A172 (cell line): ENCODE results near the gene DEPDC4. TPM values are rescaled to one million over a fixed set of nuclear protein-coding genes. Genes with fewer than 3 reads are reported as not detected.
A peak's percentile ranks its signal among the peaks of the same experiment; 100 is the strongest.

Experiments
- DNase-seq: peaks from one replicate; pipeline ENCODE4 v3.0.0-alpha.2; 2015; ENCODE audit warnings: low spot score
- total RNA-seq: library from RNA; depleted of rRNA; stranded (reverse); fragments of >200 nt; shearing (Covaris generic); gene quantifications from 2 replicates; pipeline ENCODE4 v1.2.3, GENCODE V29; 2014; rRNA removed

Gene DEPDC4
- total RNA-seq, 1 experiment from 2014 or later = 3.1 TPM

DNA sequence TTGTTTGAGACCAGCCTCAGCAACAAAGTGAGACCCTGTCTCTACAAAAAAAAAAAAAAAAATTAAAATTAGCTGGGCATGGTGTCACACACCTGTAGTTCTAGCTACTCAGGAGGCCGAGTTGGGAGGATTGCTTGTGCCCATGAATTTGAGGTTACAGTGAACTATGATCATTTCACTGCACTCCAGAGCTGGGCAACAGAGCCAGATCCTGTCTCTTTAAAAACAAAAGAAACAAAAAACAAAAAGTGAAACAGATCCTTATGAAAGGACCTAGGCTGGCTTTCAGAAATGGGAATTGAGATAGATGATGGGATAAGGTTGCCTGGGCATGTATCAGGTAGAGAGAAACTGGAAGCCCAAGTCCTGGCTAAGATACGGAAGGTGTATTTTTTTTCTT is 52.4 kb downstream of the DEPDC4 start:
- no peak for DNase-seq

DNA sequence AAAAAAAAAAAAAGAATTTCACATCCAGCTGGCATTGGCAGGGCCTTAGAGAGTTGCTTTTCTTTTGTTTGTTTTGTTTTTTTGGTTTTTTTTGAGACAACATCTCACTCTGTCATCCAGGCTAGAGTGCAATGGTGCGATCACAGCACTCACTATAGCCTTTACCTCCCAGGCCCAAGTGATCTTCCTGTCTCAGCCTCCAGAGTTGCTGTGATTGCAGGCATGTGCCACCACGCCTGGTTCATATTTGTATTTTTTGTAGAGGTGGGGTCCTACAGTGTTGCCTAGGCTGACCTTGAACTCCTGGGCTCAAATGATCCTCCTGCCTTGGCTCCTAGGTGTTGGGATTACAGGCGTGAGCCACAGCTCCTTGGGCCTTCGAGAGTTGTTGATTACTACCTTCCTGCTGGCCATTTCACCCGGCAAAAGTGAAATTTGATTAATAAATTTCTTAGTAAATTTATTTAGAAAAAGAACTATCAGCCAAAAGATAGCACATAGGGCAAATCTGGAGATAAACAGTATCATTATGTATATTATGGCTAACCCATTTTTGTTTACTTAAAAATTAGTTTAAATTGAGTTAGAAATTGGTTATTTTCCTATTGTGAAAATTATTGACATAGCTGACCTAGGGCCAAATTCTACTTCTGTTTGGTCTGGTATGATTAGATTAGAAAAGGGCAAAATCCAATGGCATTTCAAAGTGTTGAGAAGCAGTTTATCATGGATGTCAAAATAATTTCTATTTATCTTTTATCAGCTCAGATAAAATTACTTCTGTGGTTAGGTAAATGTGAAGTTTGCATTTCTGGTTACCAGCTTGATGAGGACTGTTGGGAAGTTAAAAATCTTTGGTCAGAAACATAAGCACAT is 53.6 kb downstream of the DEPDC4 start:
- DNase-seq = no peak

DNA sequence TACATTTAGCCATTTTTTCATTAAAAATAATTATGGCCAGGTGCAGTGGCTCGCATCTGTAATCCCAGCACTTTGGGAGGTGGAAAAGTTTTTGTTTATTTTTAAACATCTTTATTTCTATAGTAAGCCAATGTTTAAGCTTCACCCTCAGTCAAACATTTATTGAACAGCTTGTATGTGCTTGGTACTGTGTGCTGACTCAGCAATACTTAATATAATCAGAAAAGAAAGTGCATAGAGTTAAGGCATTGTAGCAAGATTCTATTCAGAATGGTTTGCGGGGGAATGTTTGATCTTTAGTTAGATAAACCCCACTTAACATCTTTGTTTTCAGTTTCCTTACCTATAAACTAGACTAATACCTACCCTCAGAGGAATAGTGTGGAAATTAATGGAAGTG is 55.2 kb downstream of the DEPDC4 start:
- no peak for DNase-seq

DNA sequence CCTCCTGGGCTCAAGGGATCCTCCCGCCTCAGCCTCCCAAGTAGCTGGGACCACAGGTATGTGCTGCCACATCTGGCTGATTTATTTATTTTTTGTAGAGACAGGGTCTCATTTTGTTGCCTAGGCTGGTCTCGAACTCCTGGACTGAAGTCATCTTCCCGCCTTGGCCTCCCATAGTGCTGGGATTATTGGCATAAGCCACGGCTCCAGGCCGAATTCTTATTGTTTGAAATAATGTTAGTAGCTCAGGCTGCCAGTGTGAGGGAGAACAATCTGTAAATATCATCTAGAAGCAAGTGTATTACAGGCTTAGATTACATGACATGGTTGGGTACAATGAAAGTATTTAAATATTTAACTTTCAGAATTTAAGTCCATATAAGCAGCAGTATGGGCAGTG is 58.0 kb downstream of the DEPDC4 start:
- no peak for DNase-seq

DNA sequence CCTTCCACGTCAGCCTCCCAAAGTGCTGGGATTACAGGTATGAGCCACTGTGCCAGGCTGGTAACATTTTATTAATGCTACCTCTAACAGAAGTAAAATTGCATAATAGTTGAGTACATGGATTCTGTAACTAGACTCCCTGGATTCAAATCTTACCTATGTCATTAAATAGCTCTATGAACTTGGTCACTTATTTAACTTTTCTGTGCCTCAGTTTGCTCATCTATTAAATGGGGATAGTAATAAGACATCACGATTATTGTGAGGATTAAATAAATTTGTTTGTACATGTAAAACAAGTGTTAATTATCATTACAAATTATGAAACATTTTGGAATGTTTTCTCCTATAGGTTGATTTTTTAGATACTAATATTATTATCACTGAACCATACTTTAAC is 59.6 kb downstream of the DEPDC4 start:
- no peak for DNase-seq

DNA sequence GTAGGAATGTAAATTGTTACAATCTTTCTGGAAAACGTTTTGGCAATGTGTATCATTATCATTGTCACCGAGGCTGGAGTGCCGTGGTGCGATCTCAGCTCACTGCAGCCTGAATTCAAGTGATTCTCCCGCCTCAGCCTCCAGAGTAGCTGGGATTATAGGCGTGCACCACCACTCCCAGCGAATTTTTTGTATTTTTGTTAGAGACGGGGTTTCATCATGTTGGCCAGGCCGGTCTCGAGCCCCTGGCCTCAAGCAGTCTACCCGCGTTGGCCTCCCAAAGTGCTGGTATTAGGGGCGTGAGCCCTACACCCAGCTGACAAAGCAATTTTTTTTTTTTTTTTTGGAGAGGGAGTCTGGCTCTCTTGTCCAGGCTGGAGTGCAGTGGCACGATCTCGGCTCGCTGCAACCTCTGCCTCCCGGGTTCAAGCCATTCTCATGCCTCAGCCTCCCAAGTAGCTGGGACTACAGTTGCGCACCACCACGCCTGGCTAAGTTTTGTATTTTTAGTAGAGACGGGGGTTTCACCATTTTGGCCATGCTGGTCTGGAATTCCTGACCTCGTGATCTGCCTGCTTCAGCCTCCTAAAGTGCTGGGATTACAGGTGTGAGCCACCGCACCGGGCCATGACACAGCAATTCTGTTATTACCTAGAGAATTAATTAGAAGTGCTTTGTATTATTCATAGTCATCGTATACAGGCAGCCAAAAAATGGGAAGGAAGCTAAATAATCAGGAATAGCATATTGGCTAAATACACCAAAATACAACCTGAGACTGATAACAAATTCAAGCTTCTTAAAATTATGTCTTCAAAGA is 65.1 kb downstream of the DEPDC4 start:
- DNase-seq = no peak

DNA sequence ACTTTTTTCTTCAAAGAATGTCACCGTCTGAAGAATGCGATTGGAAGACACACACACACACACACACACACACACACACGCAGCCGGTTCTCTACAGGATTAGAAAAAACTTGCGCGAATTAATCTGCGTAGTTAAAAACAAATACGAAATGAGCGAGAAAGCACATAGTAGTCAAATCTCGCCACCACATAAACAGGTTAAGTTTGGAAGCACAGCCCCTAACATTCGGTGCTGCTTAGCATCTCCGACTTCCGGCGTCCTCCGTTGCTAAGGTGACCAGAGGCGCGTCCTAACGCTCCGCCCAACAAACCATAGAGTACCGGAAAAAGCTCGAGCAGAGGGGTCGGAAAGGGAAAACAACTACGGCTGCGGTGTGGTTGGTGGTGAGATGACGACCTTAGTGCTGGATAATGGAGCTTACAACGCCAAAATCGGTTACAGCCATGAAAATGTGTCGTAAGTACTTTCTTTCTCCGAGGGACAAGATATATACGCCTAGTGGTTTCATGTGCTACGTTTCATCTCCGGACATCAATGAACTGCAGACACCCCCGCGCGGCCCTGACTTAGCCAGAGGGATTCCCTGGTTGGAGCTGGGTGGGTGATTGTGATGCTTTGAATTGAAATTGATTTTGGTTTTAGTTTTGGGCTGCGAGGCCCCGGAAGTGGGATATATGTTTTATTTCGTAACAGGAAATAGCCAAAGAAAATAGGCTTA is 66.3 kb downstream of the DEPDC4 start, which contains the start of gene ACTR6:
TSS of gene ACTR6 (plus strand) at position 353 of the 719 bp plus-strand sequence. CDS start at position 390, 37 bp downstream.
- peak; percentile 88 for DNase-seq

DNA sequence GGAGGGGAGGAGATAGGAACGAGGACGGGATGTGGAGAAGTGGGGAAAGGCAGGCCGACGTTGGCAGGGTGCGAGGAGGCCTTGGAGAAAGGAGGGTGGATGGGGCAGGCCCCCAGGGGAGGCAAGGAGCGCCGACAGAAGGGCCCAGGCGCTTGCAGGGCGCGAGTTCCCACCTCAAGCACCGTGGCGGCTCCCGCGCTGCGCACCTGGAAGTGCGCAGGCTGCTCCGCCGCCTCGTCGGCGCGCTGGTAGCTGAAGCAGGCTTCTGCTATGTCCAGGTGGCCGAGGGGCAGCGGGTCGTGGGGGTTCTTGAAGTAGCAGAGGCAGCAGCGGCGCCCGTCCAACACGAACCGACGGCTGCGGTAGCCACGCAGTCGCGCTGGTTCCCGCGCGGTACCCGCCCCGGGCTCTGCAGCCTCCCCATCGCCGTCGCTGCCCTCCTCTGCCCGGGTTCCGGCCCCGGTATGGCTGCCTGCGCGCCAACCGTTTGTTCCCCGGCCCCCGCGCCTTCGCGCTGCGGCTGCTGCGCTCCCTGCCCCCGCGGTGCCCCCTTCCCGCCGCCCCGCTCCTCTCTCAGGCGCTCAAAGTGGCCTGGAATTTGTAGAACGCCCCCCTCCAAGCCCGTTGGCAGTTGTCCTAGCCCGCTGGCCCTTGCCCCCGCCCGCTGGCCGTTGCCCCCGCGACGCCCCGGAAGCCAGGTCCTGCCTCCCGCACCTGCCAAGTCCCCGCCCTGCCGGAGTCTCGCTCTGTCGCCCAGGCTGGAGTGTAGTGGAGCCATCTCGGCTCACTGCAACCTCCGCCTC is 67.3 kb downstream of the DEPDC4 start:
- peak; percentile 21 for DNase-seq

DNA sequence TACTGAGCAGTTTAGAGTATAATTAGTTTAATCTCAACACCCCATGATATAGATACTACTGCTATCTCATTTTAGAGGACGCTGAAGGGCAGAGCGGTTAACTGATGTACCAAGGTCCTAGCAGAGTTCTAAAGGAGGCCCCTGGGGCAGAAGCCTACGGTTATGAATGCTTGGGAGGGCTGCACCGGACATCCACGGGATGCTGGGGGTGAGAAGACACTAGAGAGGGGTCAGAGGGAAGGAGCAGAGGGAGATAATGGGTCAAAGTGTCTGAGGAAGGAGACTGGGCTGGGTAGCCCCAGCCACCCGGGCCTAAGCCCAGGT is 67.9 kb downstream of the DEPDC4 start:
- no peak for DNase-seq

DNA sequence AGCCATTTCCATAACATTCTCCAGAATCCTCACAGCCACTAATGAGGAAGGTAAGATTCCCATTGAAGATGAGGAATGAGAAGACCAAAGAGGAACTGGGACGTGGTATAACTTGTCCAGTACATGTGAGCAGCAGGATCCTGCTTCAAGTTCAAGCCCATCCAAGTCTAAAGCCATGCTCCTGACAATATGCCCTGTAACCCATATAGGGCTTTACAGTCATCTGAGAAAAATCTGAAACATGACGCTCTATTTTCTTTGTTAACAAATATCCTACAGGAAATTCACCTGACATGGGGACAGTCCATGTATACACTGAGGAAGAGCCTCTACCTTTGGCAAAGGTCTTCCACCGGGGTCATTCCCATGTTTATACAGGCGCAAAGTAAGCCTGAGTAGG is 69.4 kb downstream of the DEPDC4 start:
- DNase-seq = no peak

DNA sequence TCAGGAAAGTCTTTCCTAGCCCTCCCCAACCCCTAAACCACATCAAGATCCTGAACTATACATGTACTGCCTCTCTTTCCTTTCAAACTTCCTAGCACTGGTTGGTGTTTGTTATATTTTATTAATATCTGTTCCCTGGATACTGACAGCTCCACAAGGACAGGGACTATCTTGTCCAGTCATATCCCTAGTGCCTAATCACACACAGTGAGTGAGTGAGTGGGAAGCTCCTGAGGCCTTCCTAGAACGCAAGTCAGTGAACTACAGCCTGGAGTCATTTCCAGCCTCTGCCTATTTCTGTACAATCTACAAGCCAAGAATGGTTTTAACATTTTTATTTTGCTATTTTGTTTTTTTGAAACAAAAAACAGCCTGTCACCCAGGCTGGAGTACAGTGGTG is 73.8 kb downstream of the DEPDC4 start:
- no peak for DNase-seq

Other genes with a start within 250 kb of the DEPDC4 start
- gene BLTP3B, start 124.2 kb downstream of the DEPDC4 start, total RNA-seq = 34.9 and 41.2 TPM in 2 replicates
- 30.7 and 55.4 TPM in 2 replicates for gene ACTR6, start 66.3 kb downstream of the DEPDC4 start, total RNA-seq
- gene SCYL2, start 98 bp upstream of the DEPDC4 start, total RNA-seq = 47.8 and 98.4 TPM in 2 replicates
- gene SLC17A8, start 90.0 kb upstream of the DEPDC4 start, total RNA-seq = not detected in 2 replicates
- 0.17 and 0.53 TPM in 2 replicates for gene NR1H4, start 206.8 kb upstream of the DEPDC4 start, total RNA-seq